Activated CD4-positive, CD25-positive, alpha-beta regulatory T cell (primary cell): ENCODE measurements around the gene NOL8.

Experiments used
- DNase-seq, 4 experiments: peaks; one replicate each; lab custom pipeline; 2025; lab: John Stamatoyannopoulos, UW

NOL8 gene

DNA sequence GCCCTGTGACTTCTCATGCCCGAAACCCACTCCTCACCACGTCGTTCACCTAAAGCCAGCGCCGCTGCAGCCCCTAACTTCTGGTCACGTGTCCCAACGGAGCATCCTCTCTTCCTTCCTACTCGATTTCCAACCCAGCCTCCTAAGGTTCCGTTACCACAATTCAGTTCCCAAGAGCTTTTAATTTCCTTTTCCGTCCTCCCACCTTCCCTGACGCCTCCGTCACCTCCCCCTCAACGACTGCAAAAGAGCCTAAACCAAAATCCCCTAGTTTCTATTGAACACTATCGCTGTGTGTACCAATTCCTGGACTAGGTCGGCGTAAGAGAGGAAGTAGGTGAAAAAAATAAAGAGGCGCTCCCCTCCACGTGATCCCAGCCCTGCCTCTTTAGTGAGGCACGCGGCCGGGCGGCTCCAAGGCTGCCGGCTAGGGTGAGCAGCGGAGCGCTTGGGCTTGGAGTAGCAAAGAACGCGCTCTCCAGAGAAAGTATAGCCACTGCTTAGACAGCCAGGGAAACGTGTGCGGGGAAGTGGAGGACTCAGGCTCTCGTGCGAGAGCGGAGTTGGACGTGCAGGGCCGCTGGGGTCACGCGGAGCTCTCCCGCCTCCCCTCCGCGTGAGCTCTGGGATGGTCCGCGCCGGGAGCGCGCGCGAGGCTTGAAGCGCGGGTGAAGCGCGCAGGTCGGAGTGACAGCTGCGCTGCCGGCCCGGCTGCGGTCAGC, at the start of gene NOL8, which contains the start of gene CENPP:
NOL8 (minus strand) TSS at position 82 of the 722 bp plus-strand sequence. CDS start 1,189 bp downstream, outside the sequence.
CENPP (plus strand) TSS at position 685 of the 722 bp plus-strand sequence.
- peak; percentile 65 to 73 (median 70) for DNase-seq

GRCh38 chr9:92373167-92373566, 48.0 kb upstream of the NOL8 start:
- no peak for DNase-seq

- no peak for DNase-seq
Measured at GRCh38 chr9:92369075-92369474, 43.9 kb upstream of the NOL8 start.

GRCh38 chr9:92360083-92360482, 34.9 kb upstream of the NOL8 start:
- no peak for DNase-seq

DNA sequence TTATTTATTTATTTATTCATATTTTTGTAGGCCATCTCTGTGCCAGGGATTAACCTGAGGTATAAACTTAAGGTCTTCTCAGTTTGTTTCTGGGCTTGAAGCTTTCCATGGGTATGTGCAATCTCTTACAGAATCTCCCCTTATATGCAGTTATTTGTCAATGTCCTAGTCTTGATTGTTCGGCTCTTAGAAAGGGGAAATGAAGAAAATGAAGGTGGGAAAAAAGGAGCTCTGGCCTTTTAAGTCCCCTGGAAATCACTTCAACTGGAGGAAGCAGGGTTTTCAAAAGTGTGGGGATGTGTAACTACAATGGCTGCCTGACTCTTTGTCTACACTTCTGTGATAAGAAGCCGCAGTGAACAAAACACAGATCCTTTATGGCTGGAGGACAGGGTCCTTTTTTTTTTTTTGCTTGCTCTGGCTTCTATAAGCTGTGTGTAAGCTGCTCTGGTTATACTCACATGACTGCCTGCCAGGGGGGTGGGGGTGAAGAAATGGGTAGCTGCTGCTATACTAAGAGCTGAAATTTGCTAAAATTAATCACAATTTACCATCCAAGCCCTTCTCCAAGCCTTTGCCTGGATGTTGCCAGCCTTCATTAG, 34.3 kb upstream of the NOL8 start:
- DNase-seq, result no peak

GRCh38 chr9:92353051-92353450, 27.9 kb upstream of the NOL8 start:
- DNase-seq, result no peak

GRCh38 chr9:92350740-92351133, 25.6 kb upstream of the NOL8 start:
- DNase-seq, result no peak

DNA sequence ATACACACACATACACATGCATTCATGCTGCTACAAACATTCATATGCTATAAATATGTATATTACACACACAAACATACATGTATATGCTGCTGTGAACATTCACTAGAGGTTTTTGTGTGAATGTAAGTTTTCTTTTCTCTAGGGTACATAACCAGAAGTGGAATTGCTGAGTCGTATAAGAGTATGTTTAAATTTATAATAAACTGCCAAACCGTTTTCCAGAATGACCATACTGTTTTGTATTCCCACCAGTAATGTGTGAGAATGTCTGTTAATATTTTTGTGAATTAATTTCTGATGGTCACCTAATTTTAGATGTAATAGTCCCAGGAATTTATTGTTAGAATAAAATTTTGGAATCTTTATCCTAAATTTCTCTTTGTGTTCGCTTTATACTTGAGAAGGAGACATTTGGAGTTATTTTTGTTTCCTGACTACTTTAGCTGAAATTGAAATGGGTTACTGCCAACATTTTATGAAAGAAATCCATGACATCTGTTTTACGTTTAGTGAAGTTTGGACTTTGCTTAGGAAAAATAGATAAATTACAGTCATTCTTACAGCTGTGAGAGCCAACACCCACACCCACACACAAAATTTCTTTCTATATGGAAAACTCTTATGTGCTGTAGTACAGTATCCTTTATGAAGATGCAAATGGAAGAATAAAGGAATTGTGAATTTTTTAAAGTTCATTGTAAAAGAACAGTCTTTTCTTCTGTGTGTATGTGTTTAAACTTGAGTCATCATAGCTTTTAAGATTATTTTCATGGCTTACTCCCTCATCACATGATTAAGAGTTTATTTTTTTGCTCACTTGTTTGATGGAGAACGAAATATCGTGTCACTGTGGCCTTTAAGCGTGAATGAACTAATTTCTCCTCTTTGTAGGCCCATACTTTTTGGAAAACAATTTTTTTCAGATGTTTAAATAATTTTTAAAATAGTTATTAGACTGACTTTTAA, 24.9 kb upstream of the NOL8 start:
- DNase-seq, result no peak

DNA sequence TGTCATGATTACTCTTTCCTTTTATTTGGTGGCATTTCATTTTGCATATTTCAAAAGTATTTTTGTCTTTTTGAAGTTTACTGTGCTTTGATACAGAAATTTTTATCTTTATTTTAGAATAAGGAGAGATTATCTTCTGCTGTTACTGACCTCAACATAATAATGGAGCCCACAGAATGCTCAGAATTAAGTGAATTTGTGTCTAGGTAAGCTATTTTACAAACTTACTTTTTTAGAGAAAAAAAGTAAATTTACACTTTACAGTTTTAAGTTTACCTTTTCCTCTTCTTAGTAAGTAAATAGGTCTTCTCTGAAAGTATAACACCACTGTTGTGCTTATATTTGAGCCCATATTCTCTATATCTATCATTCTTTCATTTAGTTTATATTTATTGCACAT, 20.4 kb upstream of the NOL8 start:
- no peak for DNase-seq

GRCh38 chr9:92342825-92343488, 17.8 kb upstream of the NOL8 start:
- DNase-seq, result no peak

DNA sequence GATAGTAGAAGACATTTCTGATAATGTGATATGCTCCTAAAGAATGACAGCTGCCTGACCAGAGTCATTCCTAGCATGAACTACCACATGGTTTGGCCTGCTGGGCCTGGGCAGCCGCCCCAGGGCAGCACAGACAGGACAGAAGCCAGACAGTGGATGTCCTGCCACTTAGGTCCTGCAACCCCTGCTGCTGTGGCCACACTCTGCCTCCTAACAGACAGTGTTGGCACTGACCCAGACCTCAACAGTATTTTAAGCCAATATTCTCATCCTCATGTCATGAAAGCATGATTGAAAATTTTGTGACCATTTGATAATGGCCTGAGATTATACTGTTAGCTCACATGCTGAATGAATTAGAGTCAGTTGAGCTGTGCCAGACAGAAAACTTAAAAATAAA, 16.4 kb upstream of the NOL8 start:
- DNase-seq, result no peak

DNA sequence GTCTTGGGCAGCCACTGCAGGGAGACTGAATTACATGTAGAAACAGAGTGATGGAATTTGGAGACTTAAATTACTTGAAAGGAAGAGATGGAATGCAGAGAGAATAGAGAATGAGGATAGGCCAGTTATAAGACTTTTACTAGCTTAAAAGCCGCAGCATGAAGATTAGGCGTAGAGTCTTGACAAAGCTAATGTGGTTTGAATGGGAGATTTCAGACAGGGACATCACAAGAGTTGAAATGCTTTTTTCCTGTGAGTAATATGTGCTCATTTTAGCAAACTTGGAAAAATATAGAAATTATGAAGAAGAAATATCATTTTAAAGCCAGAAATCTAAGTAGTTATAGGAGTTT, 8.1 kb upstream of the NOL8 start:
- no peak for DNase-seq

DNA sequence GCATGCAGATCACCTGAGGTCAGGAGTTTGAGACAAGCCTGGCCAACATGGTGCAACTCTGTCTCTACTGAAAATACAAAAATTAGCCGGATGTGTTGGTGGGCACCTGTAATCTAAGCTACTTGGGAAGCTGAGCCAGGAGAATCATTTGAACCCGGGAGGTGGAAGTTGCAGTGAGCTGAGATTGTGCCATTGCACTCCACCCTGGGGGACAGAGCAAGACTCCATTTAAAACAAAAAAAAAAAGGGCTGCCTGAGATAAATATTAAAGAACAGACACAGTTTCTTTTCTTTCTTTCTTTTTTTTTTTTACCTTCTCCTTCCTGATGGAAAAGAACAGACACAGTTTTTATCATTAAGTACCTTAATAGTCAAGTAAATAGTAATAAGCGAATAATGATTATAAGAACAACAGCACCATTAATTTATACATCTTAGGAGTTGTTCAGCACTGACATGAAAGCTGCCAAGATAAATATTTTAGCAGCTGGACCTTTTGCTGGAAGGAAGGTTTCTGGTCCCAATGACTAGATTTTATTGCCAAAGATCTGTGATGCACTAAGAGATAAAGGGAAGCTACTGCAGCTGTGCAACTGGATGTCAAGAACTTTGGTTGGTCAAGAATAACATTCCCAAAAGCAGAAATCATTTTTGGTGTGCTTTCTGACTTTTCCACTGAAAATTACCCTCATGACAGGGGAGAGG, 7.6 kb upstream of the NOL8 start:
- DNase-seq, result no peak

GRCh38 chr9:92328225-92328624, 3.1 kb upstream of the NOL8 start:
- DNase-seq, result no peak

- no peak for DNase-seq
Measured at GRCh38 chr9:92327283-92327850, 2.2 kb upstream of the NOL8 start.

GRCh38 chr9:92325991-92326500, 896 bp upstream of the NOL8 start:
- DNase-seq, result no peak

DNA sequence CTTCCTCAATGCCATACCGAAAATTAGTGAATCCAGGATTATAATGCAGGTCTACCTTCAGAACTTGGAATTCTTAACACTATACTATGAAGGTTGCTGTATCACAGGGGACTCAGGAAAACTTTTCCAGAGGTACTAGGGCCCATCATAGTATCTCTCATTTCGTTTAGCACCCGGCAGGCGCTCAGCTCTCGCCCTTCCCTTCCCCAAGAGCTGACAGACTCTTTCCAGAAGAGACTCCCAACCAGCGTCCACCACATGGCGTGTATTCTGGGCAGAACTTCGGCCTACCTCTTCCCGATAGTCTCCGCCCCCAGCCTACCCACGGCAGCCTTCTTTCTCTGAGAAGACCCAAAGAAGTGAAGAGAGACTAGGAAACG, 271 bp downstream of the NOL8 start:
- no peak for DNase-seq

DNA sequence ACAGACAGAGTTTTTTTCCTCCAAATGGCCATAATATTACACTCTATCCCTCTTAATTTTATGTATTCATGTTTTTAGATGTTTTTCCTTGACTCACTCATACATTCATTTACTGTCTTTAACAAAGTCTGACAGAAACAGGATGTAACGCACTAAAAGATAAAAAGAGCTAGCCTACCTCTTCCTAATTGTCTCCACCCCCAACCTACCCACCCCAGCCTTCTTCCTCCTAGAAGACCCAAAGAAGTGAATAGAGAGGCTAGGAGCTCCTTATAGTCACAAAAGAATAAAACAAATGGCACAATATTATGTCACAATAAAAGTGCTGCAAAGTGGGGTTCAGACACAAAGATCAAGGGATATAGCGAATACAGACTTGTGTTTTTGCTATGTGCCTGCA, 719 bp downstream of the NOL8 start:
- DNase-seq, result no peak

- DNase-seq, result no peak
Measured at GRCh38 chr9:92315456-92315855, 9.7 kb downstream of the NOL8 start.

DNA sequence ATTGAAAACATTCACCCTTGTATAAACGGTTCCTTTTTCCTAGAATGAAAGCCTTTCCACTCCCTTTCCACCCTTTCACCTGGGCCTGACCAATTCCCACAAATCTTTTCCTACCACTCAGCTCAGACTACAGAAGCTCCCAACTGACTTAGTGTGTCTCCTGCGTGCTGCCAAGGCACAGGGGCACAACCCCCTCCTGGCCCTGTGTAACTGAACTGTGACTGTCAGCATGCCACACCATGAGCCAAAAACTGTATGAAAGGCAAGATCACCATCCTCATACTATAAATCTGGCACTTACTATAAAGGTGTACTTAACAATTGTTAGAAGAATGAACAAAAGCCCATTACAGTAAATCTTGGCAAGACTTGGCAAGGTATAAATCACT, 11.5 kb downstream of the NOL8 start:
- no peak for DNase-seq
